Fibroblast of lung (primary cell): Measurements from ENCODE around the gene KIRREL3. TPM values are rescaled to one million over a fixed set of nuclear protein-coding genes. Genes with fewer than 3 reads are reported as not detected.

Source experiments
- DNase-seq, 2 donors: peaks; one replicate each; pipeline versions ENCODE4 v3.0.0 to v3.0.0-alpha.2; 2010; ENCODE audit warnings: low read depth in 2 of 2
- H2AFZ ChIP-seq: 2 replicates; pipeline ENCODE4 v1.5.1; 2012; ENCODE audit warnings: low read length, control low read depth, inconsistent platforms
- H3K27ac ChIP-seq: 2 replicates; pipeline ENCODE4 v1.5.1; 2011; ENCODE audit warnings: low read length, control low read depth; ENCODE audit not compliant: insufficient read depth
- H3K27me3 ChIP-seq: 2 replicates; pipeline ENCODE4 v1.5.1; 2011; ENCODE audit warnings: mild to moderate bottlenecking, low read length; ENCODE audit not compliant: control insufficient read depth, insufficient read depth
- H3K36me3 ChIP-seq: 2 replicates; pipeline ENCODE4 v1.5.1; 2011; ENCODE audit warnings: low read length; ENCODE audit not compliant: control insufficient read depth, insufficient read depth
- H3K4me1 ChIP-seq: 2 replicates; pipeline ENCODE4 v1.5.1; 2011; ENCODE audit warnings: low read length; ENCODE audit not compliant: control insufficient read depth, insufficient read depth; ENCODE audit errors: extremely low read depth
- H3K4me2 ChIP-seq: 2 replicates; pipeline ENCODE4 v1.5.1; 2011; ENCODE audit warnings: low read length, control low read depth; ENCODE audit not compliant: insufficient read depth; ENCODE audit errors: extremely low read depth
- H3K4me3 ChIP-seq, 4 experiments: fragments of 200-600 bp in 1 of 4; sonication (generic) in 1 of 4; replicated peaks in 1 of 4; 2 replicates each; pipeline ENCODE4 v1.5.1; 2011 to 2016; ENCODE audit warnings: low read length in 4 of 4, low read depth in 3 of 4, mild to moderate bottlenecking in 3 of 4, control low read depth in 2 of 4, inconsistent platforms in 1 of 4, mixed read lengths in 1 of 4; ENCODE audit not compliant: insufficient read depth in 1 of 4; ENCODE audit errors: control extremely low read depth in 1 of 4
- H3K79me2 ChIP-seq: 2 replicates; pipeline ENCODE4 v1.5.1; 2012; ENCODE audit warnings: mild to moderate bottlenecking, low read length, inconsistent platforms; ENCODE audit not compliant: control insufficient read depth, insufficient read depth
- H3K9ac ChIP-seq: 2 replicates; pipeline ENCODE4 v1.5.1; 2011; ENCODE audit warnings: mild to moderate bottlenecking, low read length, control low read depth; ENCODE audit not compliant: insufficient read depth
- H3K9me3 ChIP-seq: 2 replicates; pipeline ENCODE4 v1.5.1; 2012; ENCODE audit warnings: low read depth, low read length; ENCODE audit not compliant: control insufficient read depth, insufficient read depth
- H4K20me1 ChIP-seq: 2 replicates; pipeline ENCODE4 v1.5.1; 2011; ENCODE audit warnings: low read length; ENCODE audit not compliant: control insufficient read depth, insufficient read depth; ENCODE audit errors: extremely low read depth
- CTCF ChIP-seq, 2 donors: IDR thresholded peaks in 1 of 2; conservative IDR thresholded peaks in 1 of 2; 1 replicate in 1 of 2; 2 replicates in 1 of 2; pipeline ENCODE4 v1.5.1; 2011 to 2012; ENCODE audit warnings: low read length in 2 of 2, control low read depth in 1 of 2, inconsistent platforms in 1 of 2, low read depth in 1 of 2, mild to moderate bottlenecking in 1 of 2
- EZH2 ChIP-seq: IDR thresholded peaks from 2 replicates; pipeline ENCODE4 v1.5.1; 2012; ENCODE audit warnings: low read length, control low read depth, mild to moderate bottlenecking; ENCODE audit errors: missing control alignments
- polyA plus RNA-seq, 2 donors: library from polyadenylated mRNA; depleted of rRNA in 1 of 2; stranded (reverse) in 1 of 2; unstranded in 1 of 2; fragments of >200 nt; gene quantifications; 2 replicates each; pipeline ENCODE4 v1.2.1, GENCODE V29; 2011 to 2012; ENCODE audit warnings: missing spikeins in 1 of 2
- total RNA-seq: library from RNA; depleted of rRNA; stranded (reverse); fragments of >200 nt; gene quantifications from 2 replicates; pipeline ENCODE4 v1.2.1, GENCODE V29; 2014

KIRREL3 gene
- total and polyA plus RNA-seq, 2 donors (not counting 1 experiment from before 2014, with no cell fraction given): 2.8 to 6.1 TPM

GRCh38 chr11:126800009-126800408 lies 200.6 kb downstream of the KIRREL3 start:
- Histone ChIP-seq H3K9ac (no peak overlapping the region), H3K4me3 (no peak overlapping the region), H3K27me3 (no peaks in the 10 kb centered on the region), H4K20me1 (no peaks in the 10 kb centered on the region), H3K79me2 (no peaks in the 10 kb centered on the region), H3K9me3 (no peaks in the 10 kb centered on the region), H3K4me1 (no peaks in the 10 kb centered on the region), H2AFZ (no peak overlapping the region), H3K4me2 (no peak overlapping the region), H3K36me3 (no peaks in the 10 kb centered on the region), H3K27ac (no peak overlapping the region)
- peak in 1 of 2 donors; percentile 60 for DNase-seq
- TF ChIP-seq CTCF (conservative IDR thresholded peaks at IDR 0.05 in 1 of 2, IDR thresholded peaks at IDR 0.05 in 1 of 2; ENCODE audit: low read depth in 1 of 2, low read length in 2 of 2): no peak
- TF ChIP-seq EZH2: no peak

- Histone ChIP-seq H4K20me1 (no peaks in the 10 kb centered on the region), H3K4me1 (no peaks in the 10 kb centered on the region), H3K79me2 (no peaks in the 10 kb centered on the region), H3K4me3 (no peak overlapping the region), H3K27me3 (no peaks in the 10 kb centered on the region), H3K36me3 (no peaks in the 10 kb centered on the region), H3K27ac (no peak overlapping the region), H3K9me3 (no peaks in the 10 kb centered on the region), H3K9ac (no peak overlapping the region), H3K4me2 (no peak overlapping the region), H2AFZ (no peak overlapping the region)
- no peak for DNase-seq
- TF ChIP-seq CTCF (conservative IDR thresholded peaks at IDR 0.05 in 1 of 2, IDR thresholded peaks at IDR 0.05 in 1 of 2; ENCODE audit: low read depth in 1 of 2, low read length in 2 of 2) (no peak), EZH2 (no peak)
Measured at GRCh38 chr11:126797457-126798169, 203.0 kb downstream of the KIRREL3 start.

GRCh38 chr11:126793596-126793995 lies 207.0 kb downstream of the KIRREL3 start:
- H3K79me2 ChIP-seq: no peaks in the 10 kb centered on the region
- H4K20me1 ChIP-seq: no peaks in the 10 kb centered on the region
- H2AFZ ChIP-seq: no peak overlapping the region
- peak in 1 of 2 donors; percentile 29 for DNase-seq
- no peak overlapping the region for H3K27ac ChIP-seq
- TF ChIP-seq CTCF (conservative IDR thresholded peaks at IDR 0.05 in 1 of 2, IDR thresholded peaks at IDR 0.05 in 1 of 2; ENCODE audit: low read depth in 1 of 2, low read length in 2 of 2) (no peak), EZH2 (no peak)
- H3K27me3 ChIP-seq: no peaks in the 10 kb centered on the region
- no peak overlapping the region for H3K4me3 ChIP-seq
- H3K9me3 ChIP-seq: no peaks in the 10 kb centered on the region
- peaks cover 4% of the 10 kb centered on the region for H3K4me1 ChIP-seq
- no peak overlapping the region for H3K9ac ChIP-seq
- no peaks in the 10 kb centered on the region for H3K36me3 ChIP-seq
- H3K4me2 ChIP-seq: no peak overlapping the region
